VCaP (cell line): Measurements from ENCODE around the gene TWIST2.

Experiments used
- H3K27ac ChIP-seq: fragments of 450-650 bp; 2 replicates; pipeline ENCODE4 v1.5.1; 2017
- TF ChIP-seq, protein P1 (sequence below): fragments of 450-650 bp; conservative IDR thresholded peaks from 2 replicates; pipeline ENCODE4 v1.5.1; 2017; ENCODE audit warnings: mild to moderate bottlenecking, moderate library complexity

The TWIST2 gene

DNA sequence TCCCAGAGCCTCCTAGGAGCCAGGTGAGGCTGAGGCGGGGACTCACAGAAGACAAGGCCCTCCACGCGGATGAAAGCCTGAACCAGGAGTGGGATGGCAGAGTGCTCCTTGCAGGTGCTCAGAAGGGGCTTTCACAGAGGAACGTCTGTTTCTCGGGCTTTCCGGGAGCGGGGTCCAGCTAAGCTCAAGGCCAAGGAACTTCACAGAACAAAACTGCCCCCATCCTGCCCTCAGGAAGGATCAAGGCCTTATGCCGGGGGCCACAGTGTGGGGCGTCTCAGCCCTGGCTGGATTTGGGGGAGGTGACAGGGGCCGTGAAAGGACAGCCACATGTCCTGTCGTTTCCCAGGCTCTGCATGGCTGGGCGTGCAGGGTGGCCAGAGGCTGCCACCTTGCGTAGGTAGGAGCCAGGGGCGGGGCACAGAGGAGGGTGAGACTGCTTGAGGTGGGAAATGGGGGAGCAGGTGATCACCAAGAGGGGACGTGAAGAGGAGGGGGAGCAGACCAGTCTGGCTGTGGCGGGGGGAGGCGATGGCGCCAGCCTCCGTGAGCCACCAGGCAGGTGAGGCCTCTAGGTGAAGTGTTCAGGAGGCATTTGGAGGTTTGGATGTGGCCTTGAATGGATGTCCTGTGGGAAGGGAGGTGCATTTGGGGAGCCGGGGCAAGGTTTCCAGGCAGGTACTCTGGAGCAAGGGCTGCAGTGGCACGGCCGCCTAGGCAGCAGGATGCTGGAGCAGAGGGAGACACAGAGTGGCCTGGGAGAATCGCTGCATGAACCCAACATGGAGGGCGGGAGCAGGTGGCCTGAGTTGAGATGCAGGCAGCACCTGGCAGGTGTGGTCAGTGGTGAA lies 79.1 kb downstream of the TWIST2 start:
- H3K27ac ChIP-seq: no peak overlapping the region
- TF ChIP-seq, protein P1, sequence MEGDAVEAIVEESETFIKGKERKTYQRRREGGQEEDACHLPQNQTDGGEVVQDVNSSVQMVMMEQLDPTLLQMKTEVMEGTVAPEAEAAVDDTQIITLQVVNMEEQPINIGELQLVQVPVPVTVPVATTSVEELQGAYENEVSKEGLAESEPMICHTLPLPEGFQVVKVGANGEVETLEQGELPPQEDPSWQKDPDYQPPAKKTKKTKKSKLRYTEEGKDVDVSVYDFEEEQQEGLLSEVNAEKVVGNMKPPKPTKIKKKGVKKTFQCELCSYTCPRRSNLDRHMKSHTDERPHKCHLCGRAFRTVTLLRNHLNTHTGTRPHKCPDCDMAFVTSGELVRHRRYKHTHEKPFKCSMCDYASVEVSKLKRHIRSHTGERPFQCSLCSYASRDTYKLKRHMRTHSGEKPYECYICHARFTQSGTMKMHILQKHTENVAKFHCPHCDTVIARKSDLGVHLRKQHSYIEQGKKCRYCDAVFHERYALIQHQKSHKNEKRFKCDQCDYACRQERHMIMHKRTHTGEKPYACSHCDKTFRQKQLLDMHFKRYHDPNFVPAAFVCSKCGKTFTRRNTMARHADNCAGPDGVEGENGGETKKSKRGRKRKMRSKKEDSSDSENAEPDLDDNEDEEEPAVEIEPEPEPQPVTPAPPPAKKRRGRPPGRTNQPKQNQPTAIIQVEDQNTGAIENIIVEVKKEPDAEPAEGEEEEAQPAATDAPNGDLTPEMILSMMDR: no peak

DNA sequence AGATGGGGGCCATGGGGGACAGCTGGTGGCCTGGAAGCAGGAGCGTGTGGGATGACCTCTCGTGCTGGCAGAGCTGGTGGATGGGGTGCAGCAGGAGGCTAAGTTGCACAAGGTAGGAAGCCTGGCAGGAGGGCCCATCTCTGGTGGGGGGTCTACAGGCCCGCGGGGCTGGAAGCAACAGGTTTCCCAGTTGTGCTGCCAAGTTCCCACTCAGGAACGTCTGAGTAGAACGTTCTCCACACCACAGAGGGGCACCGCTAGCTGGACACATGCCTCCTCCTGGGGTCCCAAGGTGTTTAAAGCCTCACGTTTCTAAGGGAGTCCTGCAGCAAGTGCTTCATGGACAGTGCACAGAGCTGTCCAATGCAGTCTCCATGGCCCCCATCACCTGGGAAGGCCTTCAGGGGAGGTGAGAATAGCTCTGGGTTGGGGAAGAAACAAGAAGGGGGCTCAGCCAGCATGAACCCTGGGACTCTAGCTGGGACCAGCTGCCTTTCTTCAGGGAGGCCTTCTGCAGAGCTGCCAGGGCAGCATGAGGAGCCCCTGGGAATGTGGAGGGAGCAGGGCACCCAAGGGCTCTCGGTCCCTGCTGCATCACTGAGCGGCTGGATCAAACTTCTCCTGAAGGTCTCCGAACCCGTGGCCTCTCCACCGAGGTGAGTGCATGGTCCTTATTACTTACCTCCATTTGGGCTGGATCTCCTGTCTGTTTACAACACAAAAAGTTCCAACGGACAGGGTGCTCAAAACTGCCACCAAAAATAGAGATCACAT lies 80.0 kb downstream of the TWIST2 start:
- TF ChIP-seq, protein P1: no peak
- no peak overlapping the region for H3K27ac ChIP-seq

DNA sequence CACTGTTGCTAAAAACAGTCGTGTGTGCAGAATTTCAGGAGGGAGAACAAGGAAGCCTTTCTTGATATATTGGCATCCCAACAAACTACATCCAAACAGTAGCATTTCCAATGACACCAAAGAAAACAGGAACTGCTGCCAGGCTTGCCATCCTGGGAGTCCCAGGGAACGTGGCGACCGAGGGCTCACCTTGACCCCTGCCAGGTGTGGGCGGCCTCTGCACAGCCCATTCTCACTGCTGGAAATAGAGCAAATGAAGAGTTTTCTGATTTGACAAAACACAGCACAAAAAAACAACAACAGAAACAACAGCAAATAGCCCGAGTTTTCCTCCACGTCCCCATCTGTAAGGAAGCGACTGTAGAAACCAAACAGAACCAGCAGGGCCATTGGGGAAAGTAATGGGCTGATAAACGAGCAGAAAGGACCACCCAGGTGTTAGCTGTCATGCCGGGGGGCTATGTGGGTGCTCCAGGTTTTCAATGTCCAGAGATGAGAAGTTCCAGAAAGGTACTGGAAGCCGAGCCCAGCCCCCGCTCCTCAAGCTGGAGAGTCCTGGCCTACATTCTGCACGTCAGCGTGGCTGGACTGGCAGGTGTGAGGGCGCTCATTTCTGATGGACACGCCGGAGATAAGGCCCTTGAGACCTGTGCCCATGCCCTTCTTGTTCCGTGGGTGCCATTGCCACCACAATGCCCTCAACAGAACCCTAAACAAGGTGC lies 80.8 kb downstream of the TWIST2 start:
- TF ChIP-seq, protein P1: no peak
- H3K27ac ChIP-seq: no peak overlapping the region

DNA sequence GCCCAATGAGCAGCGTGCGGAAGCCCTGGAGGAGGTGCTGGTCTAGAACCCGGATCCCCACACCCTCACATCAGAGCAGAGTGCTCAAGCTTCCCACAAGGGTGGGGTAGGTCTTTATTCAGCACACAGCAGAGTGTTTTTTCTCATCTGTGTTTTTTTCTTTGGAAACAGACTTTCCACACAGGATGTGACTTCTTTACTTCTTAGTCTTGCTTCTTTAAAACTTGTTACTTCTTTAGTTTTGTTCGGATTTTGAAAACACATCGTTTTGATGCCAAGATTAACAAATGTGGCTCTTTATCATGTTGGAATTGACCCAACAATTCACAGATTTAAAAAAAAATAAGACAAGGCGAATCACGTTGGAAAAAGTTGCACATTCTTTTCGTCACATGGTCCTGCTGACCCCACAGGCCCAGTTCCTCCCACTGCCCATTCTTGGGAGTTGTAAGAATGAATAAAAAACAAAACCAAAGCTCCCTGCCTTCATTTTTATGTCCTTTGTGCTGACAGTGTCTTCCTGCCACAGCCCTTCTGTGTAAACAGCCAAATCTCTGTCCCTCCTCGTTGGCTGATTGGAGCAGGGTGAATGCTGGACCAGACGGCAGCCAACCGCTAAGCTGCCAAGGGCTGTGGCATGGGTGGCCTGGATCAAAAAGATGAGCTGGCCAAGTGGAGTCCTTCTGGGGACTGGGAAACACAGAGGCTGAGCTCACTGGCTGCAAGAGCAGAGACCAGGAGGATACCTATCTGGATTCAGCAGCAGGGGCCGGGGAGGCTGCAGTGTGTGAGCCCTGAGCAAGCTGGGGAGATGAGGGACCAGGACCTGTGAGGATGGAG lies 81.6 kb downstream of the TWIST2 start:
- 0 out of 2 replicates have a peak overlapping the region, but pooled peaks have one; percentile 8 for H3K27ac ChIP-seq
- TF ChIP-seq, protein P1: no peak

DNA sequence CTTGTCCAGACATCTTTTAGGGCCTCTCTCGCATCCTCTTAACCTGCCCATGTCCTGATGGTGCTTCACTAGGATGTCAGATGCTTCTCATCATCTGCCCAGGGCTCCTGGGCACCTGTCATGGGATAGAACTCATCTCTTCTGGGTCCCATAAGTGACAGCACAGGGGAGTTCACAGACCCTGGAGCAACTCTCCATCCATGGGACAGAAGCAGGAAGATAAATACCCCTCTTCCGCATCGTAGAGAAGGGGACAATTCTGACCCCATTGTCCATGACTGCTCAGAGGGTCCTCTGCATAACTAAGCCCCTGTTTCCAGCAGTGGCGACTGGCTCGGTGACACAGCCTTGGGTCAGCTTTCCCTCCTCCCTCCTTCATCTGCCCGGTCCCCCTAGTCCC lies 82.3 kb downstream of the TWIST2 start:
- TF ChIP-seq, protein P1: no peak
- no peak overlapping the region for H3K27ac ChIP-seq

DNA sequence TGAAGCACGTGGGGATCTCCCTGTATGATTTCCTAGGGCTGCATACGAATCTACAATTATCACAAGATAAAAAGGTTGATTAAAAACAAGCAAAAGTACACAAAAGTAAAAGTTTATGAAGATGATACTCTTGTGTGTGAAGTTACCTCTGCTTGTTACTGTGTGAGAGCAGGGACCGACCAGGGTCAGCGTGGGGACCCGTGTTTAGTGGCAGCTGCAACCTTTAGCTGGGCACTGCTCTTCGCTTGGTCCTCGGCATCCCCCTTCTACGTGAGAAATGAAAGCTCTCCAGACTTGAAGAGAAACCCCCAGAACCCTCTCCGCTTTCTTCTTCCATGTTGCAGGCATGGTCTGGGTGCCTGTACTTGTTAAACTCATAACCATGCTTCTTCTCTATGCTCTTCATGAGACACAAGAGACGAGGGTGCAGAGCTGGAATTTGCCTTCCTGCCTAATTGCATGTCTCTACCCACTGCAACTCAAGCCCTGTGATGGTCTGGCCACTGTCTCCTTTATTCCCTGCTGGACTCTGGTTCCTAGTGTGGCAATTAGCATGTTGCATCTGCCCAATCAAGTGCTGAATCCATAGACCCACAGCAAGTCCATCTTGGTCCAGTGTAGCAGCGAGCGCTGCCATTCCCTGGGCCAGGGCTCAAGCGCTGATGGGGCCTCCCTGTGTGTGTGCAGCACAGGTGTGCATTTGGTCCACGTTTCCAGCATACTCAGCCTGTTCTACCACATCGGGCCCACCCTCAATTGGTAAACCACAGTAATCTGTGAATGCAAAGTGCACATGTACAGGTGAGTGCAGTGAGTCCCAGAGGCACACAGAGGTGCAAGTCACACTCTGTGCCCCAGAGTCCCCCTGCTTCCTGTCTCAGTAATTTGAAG lies 88.5 kb downstream of the TWIST2 start:
- TF ChIP-seq, protein P1: no peak
- no peak overlapping the region for H3K27ac ChIP-seq
